SK-N-SH treated with all-trans-retinoic acid at 6 μM for 48 hours (cell line): ENCODE results near the gene WNT3.

Source experiments
- ATAC-seq: fragments of 200-7000 bp; cut with Tn5 transposase; 3 replicates; pipeline ENCODE4 v1.9.1; 2020; ENCODE audit warnings: mild to moderate bottlenecking, moderate library complexity
- ARNTL ChIP-seq: fragments of 450-650 bp; formaldehyde crosslinking; IDR thresholded peaks from 2 replicates; pipeline ENCODE4 v1.5.0; 2020; ENCODE audit warnings: low read depth, mild to moderate bottlenecking, moderate library complexity, borderline replicate concordance
- BACH2 ChIP-seq: fragments of 250-450 bp; sonication (Bioruptor Pico); IDR thresholded peaks from 2 replicates; pipeline ENCODE4 v1.9.0; 2021; ENCODE audit warnings: mild to moderate bottlenecking, borderline replicate concordance
- CSDC2 ChIP-seq: fragments of 250-450 bp; sonication (Bioruptor Pico); IDR thresholded peaks from 2 replicates; pipeline ENCODE4 v1.5.0; 2020; ENCODE audit warnings: mild to moderate bottlenecking, moderate library complexity
- GLIS3 ChIP-seq: fragments of 250-450 bp; sonication (Bioruptor Pico); IDR thresholded peaks from 2 replicates; pipeline ENCODE4 v1.5.0; 2020; ENCODE audit warnings: mild to moderate bottlenecking, moderate library complexity
- ISL1 ChIP-seq: fragments of 250-450 bp; sonication (Bioruptor Pico); IDR thresholded peaks from 2 replicates; pipeline ENCODE4 v2.1.2; 2022; ENCODE audit warnings: mild to moderate bottlenecking, moderate library complexity
- OSR1 ChIP-seq: fragments of 250-450 bp; sonication (Bioruptor Pico); IDR thresholded peaks from 2 replicates; pipeline ENCODE4 v1.8.0; 2022; ENCODE audit warnings: moderate library complexity, mild to moderate bottlenecking, inconsistent platforms
- PPARA ChIP-seq: fragments of 250-450 bp; sonication (Bioruptor Pico); IDR thresholded peaks from 2 replicates; pipeline ENCODE4 v1.5.0; 2020; ENCODE audit warnings: mild to moderate bottlenecking, borderline replicate concordance
- RARB ChIP-seq: fragments of 250-450 bp; sonication (Bioruptor Pico); IDR thresholded peaks from 2 replicates; pipeline ENCODE4 v1.8.0; 2021; ENCODE audit warnings: mild to moderate bottlenecking, moderate library complexity
- SNAI2 ChIP-seq: fragments of 250-450 bp; sonication (Bioruptor Pico); IDR thresholded peaks from 2 replicates; pipeline ENCODE4 v1.5.0; 2020; ENCODE audit warnings: mild to moderate bottlenecking, moderate library complexity
- TOX ChIP-seq: fragments of 250-450 bp; sonication (Bioruptor Pico); IDR thresholded peaks from 2 replicates; pipeline ENCODE4 v1.8.0; 2021; ENCODE audit warnings: mild to moderate bottlenecking, moderate library complexity, borderline replicate concordance
- TSHZ2 ChIP-seq: fragments of 250-450 bp; sonication (Bioruptor Pico); IDR thresholded peaks from 2 replicates; pipeline ENCODE4 v1.5.0; 2020; ENCODE audit warnings: mild to moderate bottlenecking, moderate library complexity
- ZC3H10 ChIP-seq: fragments of 250-450 bp; sonication (Bioruptor Pico); IDR thresholded peaks from 2 replicates; pipeline ENCODE4 v1.5.1; 2021; ENCODE audit warnings: mild to moderate bottlenecking, moderate library complexity
- ZFP3 ChIP-seq: fragments of 250-450 bp; sonication (Bioruptor Pico); IDR thresholded peaks from 2 replicates; pipeline ENCODE4 v1.5.0; 2020; ENCODE audit warnings: mild to moderate bottlenecking, moderate library complexity
- ZFP30 ChIP-seq: fragments of 450-650 bp; formaldehyde crosslinking; IDR thresholded peaks from 2 replicates; pipeline ENCODE4 v1.5.0; 2022; ENCODE audit warnings: mild to moderate bottlenecking, moderate library complexity
- ZNF565 ChIP-seq: fragments of 450-650 bp; formaldehyde crosslinking; conservative IDR thresholded peaks from 2 replicates; pipeline ENCODE4 v1.5.0; 2020; ENCODE audit warnings: low read depth, mild to moderate bottlenecking, moderate library complexity
- ZNF70 ChIP-seq: fragments of 450-650 bp; formaldehyde crosslinking; IDR thresholded peaks from 2 replicates; pipeline ENCODE4 v1.5.0; 2020; ENCODE audit warnings: mild to moderate bottlenecking, moderate library complexity
- TF ChIP-seq, protein P1 (sequence below): fragments of 250-450 bp; sonication (Bioruptor Pico); IDR thresholded peaks from 2 replicates; pipeline ENCODE4 v1.5.1; 2021; ENCODE audit warnings: mild to moderate bottlenecking, moderate library complexity
- TF ChIP-seq, protein P2 (sequence below): fragments of 250-450 bp; sonication (Bioruptor Pico); IDR thresholded peaks from 2 replicates; pipeline ENCODE4 v1.5.1; 2020; ENCODE audit warnings: low read depth, mild to moderate bottlenecking, moderate library complexity
- TF ChIP-seq, protein P3 (sequence below): fragments of 250-450 bp; sonication (Bioruptor Pico); IDR thresholded peaks from 2 replicates; pipeline ENCODE4 v1.8.0; 2021; ENCODE audit warnings: low read depth, mild to moderate bottlenecking, moderate library complexity, borderline replicate concordance
- TF ChIP-seq, protein P4 (sequence below): fragments of 250-450 bp; sonication (Bioruptor Pico); IDR thresholded peaks from 2 replicates; pipeline ENCODE4 v1.8.0; 2020; ENCODE audit warnings: mild to moderate bottlenecking, moderate library complexity, borderline replicate concordance

The WNT3 gene

GRCh38 chr17:46753776-46754175 lies 64.7 kb downstream of the WNT3 start:
- no peak for TF ChIP-seq TOX
- TF ChIP-seq ZFP3 (CRISPR knock-in tag) = no peak
- TF ChIP-seq PPARA (CRISPR knock-in tag) = no peak
- TF ChIP-seq, protein P1, sequence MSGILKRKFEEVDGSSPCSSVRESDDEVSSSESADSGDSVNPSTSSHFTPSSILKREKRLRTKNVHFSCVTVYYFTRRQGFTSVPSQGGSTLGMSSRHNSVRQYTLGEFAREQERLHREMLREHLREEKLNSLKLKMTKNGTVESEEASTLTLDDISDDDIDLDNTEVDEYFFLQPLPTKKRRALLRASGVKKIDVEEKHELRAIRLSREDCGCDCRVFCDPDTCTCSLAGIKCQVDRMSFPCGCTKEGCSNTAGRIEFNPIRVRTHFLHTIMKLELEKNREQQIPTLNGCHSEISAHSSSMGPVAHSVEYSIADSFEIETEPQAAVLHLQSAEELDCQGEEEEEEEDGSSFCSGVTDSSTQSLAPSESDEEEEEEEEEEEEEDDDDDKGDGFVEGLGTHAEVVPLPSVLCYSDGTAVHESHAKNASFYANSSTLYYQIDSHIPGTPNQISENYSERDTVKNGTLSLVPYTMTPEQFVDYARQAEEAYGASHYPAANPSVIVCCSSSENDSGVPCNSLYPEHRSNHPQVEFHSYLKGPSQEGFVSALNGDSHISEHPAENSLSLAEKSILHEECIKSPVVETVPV = no peak
- TF ChIP-seq BACH2 (CRISPR knock-in tag) = no peak
- TF ChIP-seq, protein P2, sequence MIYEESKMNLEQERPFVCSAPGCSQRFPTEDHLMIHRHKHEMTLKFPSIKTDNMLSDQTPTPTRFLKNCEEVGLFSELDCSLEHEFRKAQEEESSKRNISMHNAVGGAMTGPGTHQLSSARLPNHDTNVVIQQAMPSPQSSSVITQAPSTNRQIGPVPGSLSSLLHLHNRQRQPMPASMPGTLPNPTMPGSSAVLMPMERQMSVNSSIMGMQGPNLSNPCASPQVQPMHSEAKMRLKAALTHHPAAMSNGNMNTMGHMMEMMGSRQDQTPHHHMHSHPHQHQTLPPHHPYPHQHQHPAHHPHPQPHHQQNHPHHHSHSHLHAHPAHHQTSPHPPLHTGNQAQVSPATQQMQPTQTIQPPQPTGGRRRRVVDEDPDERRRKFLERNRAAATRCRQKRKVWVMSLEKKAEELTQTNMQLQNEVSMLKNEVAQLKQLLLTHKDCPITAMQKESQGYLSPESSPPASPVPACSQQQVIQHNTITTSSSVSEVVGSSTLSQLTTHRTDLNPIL (CRISPR knock-in tag) = no peak
- no peak for TF ChIP-seq ISL1 (CRISPR knock-in tag)
- TF ChIP-seq TSHZ2 = no peak
- TF ChIP-seq, protein P3, sequence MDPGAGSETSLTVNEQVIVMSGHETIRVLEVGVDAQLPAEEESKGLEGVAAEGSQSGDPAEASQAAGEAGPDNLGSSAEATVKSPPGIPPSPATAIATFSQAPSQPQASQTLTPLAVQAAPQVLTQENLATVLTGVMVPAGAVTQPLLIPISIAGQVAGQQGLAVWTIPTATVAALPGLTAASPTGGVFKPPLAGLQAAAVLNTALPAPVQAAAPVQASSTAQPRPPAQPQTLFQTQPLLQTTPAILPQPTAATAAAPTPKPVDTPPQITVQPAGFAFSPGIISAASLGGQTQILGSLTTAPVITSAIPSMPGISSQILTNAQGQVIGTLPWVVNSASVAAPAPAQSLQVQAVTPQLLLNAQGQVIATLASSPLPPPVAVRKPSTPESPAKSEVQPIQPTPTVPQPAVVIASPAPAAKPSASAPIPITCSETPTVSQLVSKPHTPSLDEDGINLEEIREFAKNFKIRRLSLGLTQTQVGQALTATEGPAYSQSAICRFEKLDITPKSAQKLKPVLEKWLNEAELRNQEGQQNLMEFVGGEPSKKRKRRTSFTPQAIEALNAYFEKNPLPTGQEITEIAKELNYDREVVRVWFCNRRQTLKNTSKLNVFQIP (CRISPR knock-in tag) = no peak
- TF ChIP-seq ZNF565 (CRISPR knock-in tag) = no peak
- no peak for TF ChIP-seq CSDC2 (CRISPR knock-in tag)
- no peak for TF ChIP-seq ZC3H10
- no peak for TF ChIP-seq ZNF70 (CRISPR knock-in tag)
- TF ChIP-seq ARNTL (CRISPR knock-in tag) = no peak
- TF ChIP-seq GLIS3 (CRISPR knock-in tag) = no peak
- TF ChIP-seq SNAI2 (CRISPR knock-in tag) = no peak
- TF ChIP-seq RARB (CRISPR knock-in tag) = no peak
- TF ChIP-seq, protein P4, sequence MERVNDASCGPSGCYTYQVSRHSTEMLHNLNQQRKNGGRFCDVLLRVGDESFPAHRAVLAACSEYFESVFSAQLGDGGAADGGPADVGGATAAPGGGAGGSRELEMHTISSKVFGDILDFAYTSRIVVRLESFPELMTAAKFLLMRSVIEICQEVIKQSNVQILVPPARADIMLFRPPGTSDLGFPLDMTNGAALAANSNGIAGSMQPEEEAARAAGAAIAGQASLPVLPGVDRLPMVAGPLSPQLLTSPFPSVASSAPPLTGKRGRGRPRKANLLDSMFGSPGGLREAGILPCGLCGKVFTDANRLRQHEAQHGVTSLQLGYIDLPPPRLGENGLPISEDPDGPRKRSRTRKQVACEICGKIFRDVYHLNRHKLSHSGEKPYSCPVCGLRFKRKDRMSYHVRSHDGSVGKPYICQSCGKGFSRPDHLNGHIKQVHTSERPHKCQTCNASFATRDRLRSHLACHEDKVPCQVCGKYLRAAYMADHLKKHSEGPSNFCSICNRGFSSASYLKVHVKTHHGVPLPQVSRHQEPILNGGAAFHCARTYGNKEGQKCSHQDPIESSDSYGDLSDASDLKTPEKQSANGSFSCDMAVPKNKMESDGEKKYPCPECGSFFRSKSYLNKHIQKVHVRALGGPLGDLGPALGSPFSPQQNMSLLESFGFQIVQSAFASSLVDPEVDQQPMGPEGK (CRISPR knock-in tag) = no peak

DNA sequence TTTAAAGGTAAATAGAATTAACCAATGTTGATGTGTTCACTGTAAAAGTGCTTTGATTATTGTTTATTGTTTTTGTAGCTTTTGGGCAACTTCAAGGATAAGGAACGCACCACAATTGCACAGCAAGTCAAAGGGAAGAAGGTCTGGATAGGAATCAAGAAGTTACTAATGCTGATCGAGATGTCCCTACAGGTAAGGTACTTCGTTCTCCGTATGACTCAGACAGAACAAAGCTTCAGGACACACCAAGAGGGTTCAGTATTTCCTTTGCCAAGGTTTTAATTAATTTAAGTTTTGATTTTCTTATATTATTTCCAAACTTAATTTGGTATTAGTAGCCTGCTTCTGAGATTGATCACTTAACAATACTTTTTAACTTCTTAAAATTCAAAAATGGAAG lies 67.1 kb downstream of the WNT3 start:
- TF ChIP-seq RARB (CRISPR knock-in tag) (no peak), OSR1 (CRISPR knock-in tag) (no peak), TOX (no peak), ZNF70 (CRISPR knock-in tag) (no peak), PPARA (CRISPR knock-in tag) (no peak), BACH2 (CRISPR knock-in tag) (no peak), ZFP30 (CRISPR knock-in tag) (no peak), ARNTL (CRISPR knock-in tag) (no peak), GLIS3 (CRISPR knock-in tag) (no peak)
- TF ChIP-seq, protein P1 = no peak
- TF ChIP-seq, protein P3 (CRISPR knock-in tag) = no peak
- TF ChIP-seq, protein P2 (CRISPR knock-in tag) = no peak
- TF ChIP-seq, protein P4 (CRISPR knock-in tag) = no peak
- no peak for ATAC-seq

More at GRCh38 chr17:46753776-46754175, 64.7 kb downstream of the WNT3 start:
- no peak for ATAC-seq
